IPS-18a (cell line): Measurements from ENCODE around the gene RUFY2.
A peak's percentile ranks its signal among the peaks of the same experiment; 100 is the strongest.

Experiments used
- H3K27ac ChIP-seq: one replicate; pipeline ENCODE4 v1.5.1; 2013; ENCODE audit warnings: low read length
- H3K27me3 ChIP-seq: one replicate; pipeline ENCODE4 v1.6.1; 2013; ENCODE audit warnings: mild to moderate bottlenecking, low read length; ENCODE audit not compliant: control insufficient read depth, insufficient read depth
- H3K36me3 ChIP-seq: one replicate; pipeline ENCODE4 v1.6.1; 2013; ENCODE audit warnings: low read depth, low read length; ENCODE audit not compliant: control insufficient read depth
- H3K4me1 ChIP-seq: one replicate; pipeline ENCODE4 v1.6.1; 2013; ENCODE audit warnings: low read depth, low read length; ENCODE audit not compliant: control insufficient read depth
- H3K4me3 ChIP-seq: one replicate; pipeline ENCODE4 v1.5.1; 2013; ENCODE audit warnings: low read length
- H3K9ac ChIP-seq: one replicate; pipeline ENCODE4 v1.6.1; 2013; ENCODE audit warnings: mild to moderate bottlenecking, low read length, moderate library complexity
- H3K9me3 ChIP-seq: one replicate; pipeline ENCODE4 v1.6.1; 2013; ENCODE audit warnings: low read depth, low read length; ENCODE audit not compliant: control insufficient read depth

The RUFY2 gene

GRCh38 chr10:68362590-68362989 lies 44.5 kb downstream of the RUFY2 start:
- Histone ChIP-seq H3K36me3 (peaks cover 16% of the 10 kb centered on the region), H3K4me1 (no peaks in the 10 kb centered on the region), H3K4me3 (no peak overlapping the region), H3K9me3 (no peaks in the 10 kb centered on the region), H3K27me3 (no peaks in the 10 kb centered on the region), H3K9ac (no peak overlapping the region), H3K27ac (no peak overlapping the region)

GRCh38 chr10:68359189-68359588 lies 47.9 kb downstream of the RUFY2 start:
- no peak overlapping the region for H3K4me3 ChIP-seq
- no peaks in the 10 kb centered on the region for H3K27me3 ChIP-seq
- peaks cover 16% of the 10 kb centered on the region for H3K36me3 ChIP-seq
- no peak overlapping the region for H3K9ac ChIP-seq
- H3K27ac ChIP-seq = no peak overlapping the region
- H3K4me1 ChIP-seq = no peaks in the 10 kb centered on the region
- H3K9me3 ChIP-seq = no peaks in the 10 kb centered on the region

GRCh38 chr10:68353537-68353936 lies 53.5 kb downstream of the RUFY2 start:
- no peak overlapping the region for H3K9ac ChIP-seq
- no peaks in the 10 kb centered on the region for H3K27me3 ChIP-seq
- H3K4me3 ChIP-seq = no peak overlapping the region
- H3K4me1 ChIP-seq = no peaks in the 10 kb centered on the region
- no peak overlapping the region for H3K27ac ChIP-seq
- H3K36me3 ChIP-seq = peaks cover 9% of the 10 kb centered on the region
- no peaks in the 10 kb centered on the region for H3K9me3 ChIP-seq

GRCh38 chr10:68348265-68348741 lies 58.8 kb downstream of the RUFY2 start:
- Histone ChIP-seq H3K27ac (no peak overlapping the region), H3K4me1 (no peaks in the 10 kb centered on the region), H3K9ac (no peak overlapping the region), H3K36me3 (peaks cover 36% of the 10 kb centered on the region), H3K4me3 (no peak overlapping the region), H3K9me3 (no peaks in the 10 kb centered on the region), H3K27me3 (no peaks in the 10 kb centered on the region)

DNA sequence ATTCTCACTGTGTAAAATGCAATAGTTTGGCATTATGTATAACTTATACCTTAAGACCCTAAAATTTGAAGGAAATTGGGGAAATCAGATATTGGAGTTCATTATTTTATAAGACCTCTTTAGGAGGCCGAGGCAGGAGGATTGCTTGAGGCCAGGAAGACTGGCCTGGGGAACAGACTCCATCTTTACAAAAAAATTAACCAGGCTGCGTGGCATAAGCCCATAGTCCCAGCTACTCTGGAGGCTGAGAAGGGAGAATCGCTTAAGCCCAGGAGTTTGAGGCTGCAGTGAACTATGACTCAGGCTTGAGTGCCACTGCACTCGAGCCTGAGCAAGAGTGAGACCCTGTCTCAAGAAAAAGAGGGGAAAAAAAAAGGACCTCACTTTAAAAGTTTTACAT lies 60.3 kb downstream of the RUFY2 start:
- Histone ChIP-seq H3K36me3 (peaks cover 46% of the 10 kb centered on the region), H3K4me3 (no peak overlapping the region), H3K27me3 (no peaks in the 10 kb centered on the region), H3K4me1 (no peaks in the 10 kb centered on the region), H3K27ac (no peak overlapping the region), H3K9ac (no peak overlapping the region), H3K9me3 (no peaks in the 10 kb centered on the region)

- Histone ChIP-seq H3K36me3 (peaks cover 58% of the 10 kb centered on the region), H3K4me3 (no peak overlapping the region), H3K27me3 (no peaks in the 10 kb centered on the region), H3K9me3 (no peaks in the 10 kb centered on the region), H3K4me1 (no peaks in the 10 kb centered on the region), H3K9ac (no peak overlapping the region), H3K27ac (no peak overlapping the region)
Measured at GRCh38 chr10:68345621-68346020, 61.5 kb downstream of the RUFY2 start.

GRCh38 chr10:68342909-68343516 lies 64.1 kb downstream of the RUFY2 start:
- no peak overlapping the region for H3K27ac ChIP-seq

DNA sequence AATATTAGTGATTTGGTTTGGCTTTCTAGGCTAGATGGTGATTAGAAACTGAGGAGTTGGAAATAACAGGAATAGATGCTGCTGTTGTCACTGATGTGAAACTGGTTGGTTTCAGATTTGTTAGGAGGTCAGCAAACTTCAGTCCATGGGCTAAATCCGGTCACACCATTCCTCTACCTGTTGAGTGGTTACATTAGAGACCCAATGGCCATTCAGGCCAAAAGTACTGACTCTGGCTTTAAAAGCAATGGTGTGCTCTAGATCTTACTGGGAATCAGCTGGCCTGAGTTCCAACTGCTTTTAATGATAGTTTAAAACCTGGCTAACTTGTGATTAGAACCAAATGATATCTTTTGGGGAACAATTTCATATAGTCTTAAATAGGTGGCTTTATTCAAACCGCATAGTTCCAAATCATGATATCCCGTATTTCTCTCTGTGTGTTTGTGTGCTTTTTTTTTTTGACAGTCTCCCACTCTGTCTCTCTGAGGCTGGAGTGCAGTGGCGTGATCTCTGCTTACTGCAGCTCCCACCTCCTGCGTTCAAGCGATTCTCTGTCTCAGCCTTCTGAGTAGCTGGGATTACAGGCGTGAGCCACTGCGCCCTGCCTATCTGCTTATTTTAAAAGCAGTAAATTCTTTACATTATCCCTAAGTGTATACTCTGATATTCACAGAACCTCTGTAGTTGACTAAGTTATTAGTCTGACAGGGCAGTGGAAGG lies 66.6 kb downstream of the RUFY2 start:
- H3K4me3 ChIP-seq = no peak overlapping the region
- H3K9ac ChIP-seq = no peak overlapping the region
- H3K27ac ChIP-seq = no peak overlapping the region
- H3K4me1 ChIP-seq = peaks cover 6% of the 10 kb centered on the region
- no peaks in the 10 kb centered on the region for H3K27me3 ChIP-seq
- no peaks in the 10 kb centered on the region for H3K9me3 ChIP-seq
- H3K36me3 ChIP-seq = peaks cover 86% of the 10 kb centered on the region

More at GRCh38 chr10:68342909-68343516, 64.1 kb downstream of the RUFY2 start:
- H3K4me3 ChIP-seq = no peak overlapping the region
- no peaks in the 10 kb centered on the region for H3K4me1 ChIP-seq
- no peaks in the 10 kb centered on the region for H3K9me3 ChIP-seq
- H3K9ac ChIP-seq = no peak overlapping the region
- no peaks in the 10 kb centered on the region for H3K27me3 ChIP-seq
- H3K36me3 ChIP-seq = peaks cover 80% of the 10 kb centered on the region

DNA sequence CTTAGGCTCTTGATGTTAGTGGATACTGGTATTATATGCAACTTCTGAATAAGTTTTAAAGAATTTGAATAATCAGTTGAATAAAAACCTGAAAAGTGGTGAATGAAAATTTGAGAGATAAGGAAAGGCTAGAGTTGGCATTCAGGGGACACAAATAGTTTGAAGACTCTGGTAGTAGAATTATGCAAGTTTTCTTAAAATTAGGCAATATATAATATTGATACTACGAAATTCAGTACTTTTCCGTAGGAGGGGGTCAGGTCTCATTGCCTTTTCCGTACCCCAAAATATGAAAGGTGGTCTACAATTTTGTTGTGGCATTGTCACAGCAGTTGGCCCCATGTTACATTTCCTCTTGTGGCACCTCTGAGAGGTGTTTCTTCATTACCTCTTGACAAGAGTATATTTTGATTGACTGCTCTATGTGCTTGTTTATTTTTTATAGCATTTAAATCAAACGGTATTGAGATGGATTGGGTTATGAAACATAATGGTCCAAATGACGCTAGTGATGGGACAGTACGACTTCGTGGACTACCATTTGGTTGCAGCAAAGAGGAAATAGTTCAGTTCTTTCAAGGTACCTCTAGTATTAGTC lies 70.2 kb downstream of the RUFY2 start:
- peak overlapping the region; percentile 9 for H3K4me3 ChIP-seq
- peaks cover 53% of the 10 kb centered on the region for H3K36me3 ChIP-seq
- no peaks in the 10 kb centered on the region for H3K9me3 ChIP-seq
- H3K27me3 ChIP-seq = no peaks in the 10 kb centered on the region
- H3K9ac ChIP-seq = no peak overlapping the region
- H3K27ac ChIP-seq = no peak overlapping the region
- H3K4me1 ChIP-seq = peaks cover 14% of the 10 kb centered on the region

GRCh38 chr10:68334672-68335467 lies 72.2 kb downstream of the RUFY2 start:
- no peak overlapping the region for H3K27ac ChIP-seq
- H3K4me3 ChIP-seq = peak overlapping the region; percentile 98
- peak overlapping the region; percentile 99 for H3K9ac ChIP-seq
- no peaks in the 10 kb centered on the region for H3K9me3 ChIP-seq
- peaks cover 33% of the 10 kb centered on the region for H3K36me3 ChIP-seq
- H3K27me3 ChIP-seq = no peaks in the 10 kb centered on the region
- H3K4me1 ChIP-seq = peaks cover 19% of the 10 kb centered on the region
